ENCODE results near the gene HDDC2. TPM values are rescaled to one million over a fixed set of nuclear protein-coding genes. Genes with fewer than 3 reads are reported as not detected.

The HDDC2 gene
- total and polyA plus RNA-seq, 2 of the 8 experiments (the other 6 are each of a cell fraction or from before 2014, with no cell fraction given): 89.3 to 129 TPM

DNA sequence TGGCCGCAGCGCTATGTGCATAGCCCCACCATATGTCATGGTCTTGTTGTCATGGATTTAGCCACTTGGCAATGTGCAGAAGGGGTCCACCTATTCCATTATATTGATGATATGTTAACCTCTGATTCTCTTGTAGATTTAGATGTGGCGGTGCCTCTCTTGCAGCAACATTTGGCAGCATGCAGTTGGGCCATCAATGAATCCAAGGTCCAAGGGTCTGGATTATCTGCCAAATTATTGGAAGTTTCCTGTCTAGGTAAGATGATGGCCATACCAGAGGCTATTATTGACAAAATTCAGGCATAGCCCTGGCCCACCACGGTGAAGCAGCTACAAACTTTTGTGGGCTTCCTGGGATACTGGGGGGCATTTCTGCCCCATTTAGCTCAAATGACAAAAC is 31.4 kb downstream of the HDDC2 start (continued):
- no peak for TF ChIP-seq CEBPB (IDR thresholded peaks at IDR 0.05; ENCODE audit: low read depth, low read length)
- TF ChIP-seq TCF12 (IDR thresholded peaks at IDR 0.05; ENCODE audit: low read depth, low read length): no peak
- TF ChIP-seq KDM5A (IDR thresholded peaks at IDR 0.05; ENCODE audit: low read length): no peak
- TF ChIP-seq, protein P1, sequence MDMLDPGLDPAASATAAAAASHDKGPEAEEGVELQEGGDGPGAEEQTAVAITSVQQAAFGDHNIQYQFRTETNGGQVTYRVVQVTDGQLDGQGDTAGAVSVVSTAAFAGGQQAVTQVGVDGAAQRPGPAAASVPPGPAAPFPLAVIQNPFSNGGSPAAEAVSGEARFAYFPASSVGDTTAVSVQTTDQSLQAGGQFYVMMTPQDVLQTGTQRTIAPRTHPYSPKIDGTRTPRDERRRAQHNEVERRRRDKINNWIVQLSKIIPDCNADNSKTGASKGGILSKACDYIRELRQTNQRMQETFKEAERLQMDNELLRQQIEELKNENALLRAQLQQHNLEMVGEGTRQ (IDR thresholded peaks at IDR 0.05; ENCODE audit: low read length): no peak
- TF ChIP-seq YY1 (IDR thresholded peaks at IDR 0.05; ENCODE audit: low read depth, low read length): no peak

Data from H1 (cell line).